Panc1 (cell line): ENCODE results near the gene NEIL3.

ENCODE experiments used
- POLR2AphosphoS5 ChIP-seq: IDR thresholded peaks from 2 replicates; pipeline ENCODE4 v1.6.1; 2012; ENCODE audit warnings: mild to moderate bottlenecking, low read depth, low read length, moderate library complexity
- TF ChIP-seq, protein P1 (sequence below): fragments of 450-650 bp; IDR thresholded peaks from 2 replicates; pipeline ENCODE4 v1.5.1; 2017; ENCODE audit warnings: mild to moderate bottlenecking

DNA sequence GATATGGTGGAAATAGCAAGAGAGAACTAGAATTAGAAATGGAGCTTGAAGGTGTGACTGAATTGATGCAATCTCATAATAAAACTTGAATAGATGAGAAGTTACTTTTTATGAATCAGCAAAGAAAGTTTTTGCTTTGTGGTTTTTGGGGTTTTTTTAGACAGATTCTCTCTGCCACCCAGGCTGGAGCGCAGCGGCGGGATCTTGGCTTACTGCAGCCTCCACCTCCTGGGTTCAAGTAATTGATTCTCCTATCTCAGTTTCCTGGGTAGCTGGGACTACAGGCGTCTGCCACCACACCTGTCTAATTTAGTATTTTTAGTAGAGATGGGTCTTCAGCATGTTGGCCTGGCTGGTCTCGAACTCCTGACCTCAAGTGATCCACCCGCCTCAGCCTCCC lies 23.7 kb upstream of the NEIL3 start:
- TF ChIP-seq, protein P1, sequence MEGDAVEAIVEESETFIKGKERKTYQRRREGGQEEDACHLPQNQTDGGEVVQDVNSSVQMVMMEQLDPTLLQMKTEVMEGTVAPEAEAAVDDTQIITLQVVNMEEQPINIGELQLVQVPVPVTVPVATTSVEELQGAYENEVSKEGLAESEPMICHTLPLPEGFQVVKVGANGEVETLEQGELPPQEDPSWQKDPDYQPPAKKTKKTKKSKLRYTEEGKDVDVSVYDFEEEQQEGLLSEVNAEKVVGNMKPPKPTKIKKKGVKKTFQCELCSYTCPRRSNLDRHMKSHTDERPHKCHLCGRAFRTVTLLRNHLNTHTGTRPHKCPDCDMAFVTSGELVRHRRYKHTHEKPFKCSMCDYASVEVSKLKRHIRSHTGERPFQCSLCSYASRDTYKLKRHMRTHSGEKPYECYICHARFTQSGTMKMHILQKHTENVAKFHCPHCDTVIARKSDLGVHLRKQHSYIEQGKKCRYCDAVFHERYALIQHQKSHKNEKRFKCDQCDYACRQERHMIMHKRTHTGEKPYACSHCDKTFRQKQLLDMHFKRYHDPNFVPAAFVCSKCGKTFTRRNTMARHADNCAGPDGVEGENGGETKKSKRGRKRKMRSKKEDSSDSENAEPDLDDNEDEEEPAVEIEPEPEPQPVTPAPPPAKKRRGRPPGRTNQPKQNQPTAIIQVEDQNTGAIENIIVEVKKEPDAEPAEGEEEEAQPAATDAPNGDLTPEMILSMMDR = no peak
- no peak for TF ChIP-seq POLR2AphosphoS5
